Measurements from ENCODE around the gene USP40.

GRCh38 chr2:233459426-233459825 is 107.2 kb downstream of the USP40 start:
- TF ChIP-seq CTCF (conservative IDR thresholded peaks at IDR 0.05) (no peak), ZFX (IDR thresholded peaks at IDR 0.05) (no peak)

All from C4-2B (cell line).